Measurements from ENCODE around the gene SERPINA5.

Gene SERPINA5

GRCh38 chr14:94640721-94641631 lies 59.8 kb downstream of the SERPINA5 start (continued):
- TF ChIP-seq GLIS2 (tag by site-specific recombination; IDR thresholded peaks at IDR 0.05) (no peak), SCRT2 (tag by site-specific recombination; IDR thresholded peaks at IDR 0.05) (no peak), ZNF394 (tag by site-specific recombination; IDR thresholded peaks at IDR 0.05; ENCODE audit: borderline replicate concordance) (no peak), ZNF211 (tag by site-specific recombination; IDR thresholded peaks at IDR 0.05; ENCODE audit: low read depth) (no peak), ZNF146 (tag by site-specific recombination; IDR thresholded peaks at IDR 0.05) (no peak), ZNF747 (tag by site-specific recombination; IDR thresholded peaks at IDR 0.05) (no peak), ZNF2 (tag by site-specific recombination; IDR thresholded peaks at IDR 0.05) (no peak), CTCF (tag by site-specific recombination; IDR thresholded peaks at IDR 0.05) (no peak), KLF17 (tag by site-specific recombination; IDR thresholded peaks at IDR 0.05) (no peak), ZNF341 (tag by site-specific recombination; IDR thresholded peaks at IDR 0.05; ENCODE audit: low read depth) (no peak)

GRCh38 chr14:94641632-94641955 lies 60.4 kb downstream of the SERPINA5 start:
- POLR2A ChIA-PET: no interaction called here
- H3K36me3 ChIP-seq (ENCODE audit: control insufficient read depth in 2 of 2, insufficient read depth in 1 of 2, low read length in 2 of 2): no peaks in the 10 kb centered on the region
- H3K27ac ChIP-seq (ENCODE audit: extremely low read depth, low read depth, low read length): no peak overlapping the region
- no peak overlapping the region for H3K4me3 ChIP-seq (ENCODE audit: low read depth, low read length)
- H3K9me3 ChIP-seq (ENCODE audit: control insufficient read depth, insufficient read depth, low read depth, low read length): no peaks in the 10 kb centered on the region
- CTCF ChIA-PET: interaction anchor here (0.6 kb wide), 1 partner anchor 25 kb away, joined by 3 read pairs; no protein-coding TSS in a partner anchor
- no peaks in the 10 kb centered on the region for H3K4me1 ChIP-seq (ENCODE audit: control insufficient read depth, insufficient read depth, low read length)
- no peak for TF ChIP-seq SP7 (tag by site-specific recombination; IDR thresholded peaks at IDR 0.05)
- no peak for TF ChIP-seq OSR2 (tag by site-specific recombination; IDR thresholded peaks at IDR 0.05)
- TF ChIP-seq INSM2 (tag by site-specific recombination; IDR thresholded peaks at IDR 0.05): no peak
- TF ChIP-seq SCRT1 (tag by site-specific recombination; IDR thresholded peaks at IDR 0.05; ENCODE audit: borderline replicate concordance): no peak
- no peak for TF ChIP-seq KLF16 (tag by site-specific recombination; IDR thresholded peaks at IDR 0.05)
- TF ChIP-seq ZBTB48 (tag by site-specific recombination; IDR thresholded peaks at IDR 0.05): no peak
- TF ChIP-seq ZNF223 (tag by site-specific recombination; IDR thresholded peaks at IDR 0.05): no peak
- no peak for TF ChIP-seq ZNF350 (tag by site-specific recombination; IDR thresholded peaks at IDR 0.05)
- no peak for TF ChIP-seq SETDB1 (IDR thresholded peaks at IDR 0.05; ENCODE audit: insufficient read length, low read length)
- TF ChIP-seq ZNF548 (tag by site-specific recombination; IDR thresholded peaks at IDR 0.05): no peak
- TF ChIP-seq ZSCAN18 (tag by site-specific recombination; IDR thresholded peaks at IDR 0.05): no peak
- no peak for TF ChIP-seq ZNF140 (tag by site-specific recombination; IDR thresholded peaks at IDR 0.05)
- no peak for TF ChIP-seq TRIM28 (IDR thresholded peaks at IDR 0.05; ENCODE audit: borderline replicate concordance, low read length)
- TF ChIP-seq ZNF518A (tag by site-specific recombination; conservative IDR thresholded peaks at IDR 0.05; ENCODE audit: low read depth): no peak
- no peak for TF ChIP-seq ZNF449 (tag by site-specific recombination; IDR thresholded peaks at IDR 0.05)

Data from HEK293 (cell line).